ENCODE data around the gene CXCL16. TPM values are rescaled to one million over a fixed set of nuclear protein-coding genes. Genes with fewer than 3 reads are reported as not detected.
"Not testable (repeated sequence)": the region's sequence is repeated elsewhere in the genome, so short reads cannot be mapped to it uniquely, and the experiment has no call there.

Gene CXCL16
- total and polyA plus RNA-seq, 3 donors from 2014 or later: 53.0 to 201 (median 172) TPM

GRCh38 chr17:4718276-4718675 is 21.5 kb downstream of the CXCL16 start:
- Histone ChIP-seq H3K27me3 (no peaks in the 10 kb centered on the region), H3K36me3 (ENCODE audit: low read depth, missing control alignments) (no peaks in the 10 kb centered on the region), H3K4me1 (no peaks in the 10 kb centered on the region), H3K27ac (no peak overlapping the region), H3K9me3 (no peaks in the 10 kb centered on the region), H3K4me3 (no peak overlapping the region)
- DNase-seq: no peak
- intact Hi-C loops (cut with DNase I; ENCODE audit: low total_unique reads): no loop called here
- TF ChIP-seq POLR2A (IDR thresholded peaks at IDR 0.05) (no peak), CTCF (IDR thresholded peaks at IDR 0.05) (no peak)
- 93 to 95% methylated on average over 12 to 13 of the region's 13 CpGs for WGBS, 2 donors

GRCh38 chr17:4717791-4718190 is 21.9 kb downstream of the CXCL16 start:
- Histone ChIP-seq H3K9me3 (no peaks in the 10 kb centered on the region), H3K4me1 (no peaks in the 10 kb centered on the region), H3K27me3 (no peaks in the 10 kb centered on the region), H3K36me3 (ENCODE audit: low read depth, missing control alignments) (no peaks in the 10 kb centered on the region), H3K4me3 (no peak overlapping the region), H3K27ac (no peak overlapping the region)
- intact Hi-C loops (cut with DNase I; ENCODE audit: low total_unique reads): no loop called here
- TF ChIP-seq POLR2A (IDR thresholded peaks at IDR 0.05) (no peak), CTCF (IDR thresholded peaks at IDR 0.05) (no peak)
- 87 to 89% methylated on average over 17 of the region's 17 CpGs for WGBS, 2 donors
- DNase-seq: no peak

GRCh38 chr17:4716081-4716480 is 23.6 kb downstream of the CXCL16 start:
- WGBS, 2 donors: 90 to 99% methylated on average over 6 to 10 of the region's 10 CpGs
- Histone ChIP-seq H3K4me1 (no peaks in the 10 kb centered on the region), H3K27ac (no peak overlapping the region), H3K4me3 (no peak overlapping the region), H3K9me3 (no peaks in the 10 kb centered on the region), H3K27me3 (no peaks in the 10 kb centered on the region), H3K36me3 (ENCODE audit: low read depth, missing control alignments) (no peaks in the 10 kb centered on the region)
- TF ChIP-seq CTCF (IDR thresholded peaks at IDR 0.05): no peak
- TF ChIP-seq POLR2A (IDR thresholded peaks at IDR 0.05): no peak
- no peak for DNase-seq
- intact Hi-C loops (cut with DNase I; ENCODE audit: low total_unique reads): no loop called here

GRCh38 chr17:4715063-4715744 is 24.5 kb downstream of the CXCL16 start:
- intact Hi-C loops (cut with DNase I; ENCODE audit: low total_unique reads): no loop called here
- no peak overlapping the region for H3K27ac ChIP-seq
- TF ChIP-seq CTCF (IDR thresholded peaks at IDR 0.05) (no peak), POLR2A (IDR thresholded peaks at IDR 0.05) (no peak)

GRCh38 chr17:4714340-4715062 is 25.2 kb downstream of the CXCL16 start:
- DNase-seq; H3K4me1 ChIP-seq; H3K27me3 ChIP-seq; H3K4me3 ChIP-seq; intact Hi-C loops (cut with DNase I; ENCODE audit: low total_unique reads); H3K9me3 ChIP-seq; H3K36me3 ChIP-seq (ENCODE audit: low read depth, missing control alignments); H3K27ac ChIP-seq: not testable (repeated sequence)
- 83 to 87% methylated on average over 9 to 11 of the region's 15 CpGs for WGBS, 2 donors

More at GRCh38 chr17:4715063-4715744, 24.5 kb downstream of the CXCL16 start:
- DNase-seq: no peak
- H3K9me3 ChIP-seq: no peaks in the 10 kb centered on the region
- no peak overlapping the region for H3K4me3 ChIP-seq
- no peaks in the 10 kb centered on the region for H3K36me3 ChIP-seq (ENCODE audit: low read depth, missing control alignments)
- no peaks in the 10 kb centered on the region for H3K27me3 ChIP-seq
- H3K4me1 ChIP-seq: no peaks in the 10 kb centered on the region
- 85% methylated on average over 10 to 11 of the region's 11 CpGs for WGBS, 2 donors
